NCI-H146 treated with DMSO at 0.1 percent for 48 hours (cell line): ENCODE data around the gene USP20.

Experiments
- DNase-seq: peaks from one replicate; lab custom pipeline; 2025; ENCODE audit not compliant: unreplicated experiment; lab: John Stamatoyannopoulos, UW

The USP20 gene

DNA sequence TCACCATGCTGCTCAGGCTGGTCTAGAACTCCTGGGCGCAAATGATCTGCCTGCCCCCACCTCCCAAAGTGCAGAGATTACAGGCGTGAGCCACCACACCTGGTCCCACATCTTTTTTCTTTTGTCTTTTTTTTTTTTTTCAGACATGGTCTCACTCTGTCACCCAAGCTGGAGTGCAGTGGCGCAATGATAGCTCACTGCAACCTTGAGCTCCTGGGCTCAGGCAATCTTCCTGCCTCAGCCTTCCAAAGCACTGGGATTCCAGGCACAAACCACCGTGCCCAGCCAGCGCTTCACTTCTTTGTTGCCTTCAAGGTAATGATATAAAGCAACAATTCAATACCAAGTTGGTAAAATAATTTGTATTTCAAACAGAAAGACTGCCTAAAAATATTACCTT is 78.8 kb downstream of the USP20 start:
- no peak for DNase-seq

DNA sequence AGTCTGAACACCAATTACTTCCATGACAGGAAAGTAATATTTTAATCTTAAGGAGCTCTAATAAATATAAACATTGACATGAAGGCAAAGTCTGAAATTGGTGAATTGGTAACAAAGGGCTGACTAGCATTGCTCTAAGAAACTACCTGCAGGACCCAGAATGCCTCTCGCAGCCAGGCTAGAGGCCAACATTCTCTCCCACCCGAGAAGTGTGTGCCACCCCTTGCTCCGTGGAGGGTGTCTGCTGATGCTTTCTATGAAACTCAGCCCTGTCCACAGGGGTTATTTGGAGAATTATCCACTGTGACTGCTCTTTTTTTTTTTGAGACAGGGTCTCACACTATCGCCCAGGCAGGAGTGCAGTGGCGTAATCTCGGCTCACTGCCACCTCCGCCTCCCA is 81.4 kb downstream of the USP20 start:
- DNase-seq = no peak

DNA sequence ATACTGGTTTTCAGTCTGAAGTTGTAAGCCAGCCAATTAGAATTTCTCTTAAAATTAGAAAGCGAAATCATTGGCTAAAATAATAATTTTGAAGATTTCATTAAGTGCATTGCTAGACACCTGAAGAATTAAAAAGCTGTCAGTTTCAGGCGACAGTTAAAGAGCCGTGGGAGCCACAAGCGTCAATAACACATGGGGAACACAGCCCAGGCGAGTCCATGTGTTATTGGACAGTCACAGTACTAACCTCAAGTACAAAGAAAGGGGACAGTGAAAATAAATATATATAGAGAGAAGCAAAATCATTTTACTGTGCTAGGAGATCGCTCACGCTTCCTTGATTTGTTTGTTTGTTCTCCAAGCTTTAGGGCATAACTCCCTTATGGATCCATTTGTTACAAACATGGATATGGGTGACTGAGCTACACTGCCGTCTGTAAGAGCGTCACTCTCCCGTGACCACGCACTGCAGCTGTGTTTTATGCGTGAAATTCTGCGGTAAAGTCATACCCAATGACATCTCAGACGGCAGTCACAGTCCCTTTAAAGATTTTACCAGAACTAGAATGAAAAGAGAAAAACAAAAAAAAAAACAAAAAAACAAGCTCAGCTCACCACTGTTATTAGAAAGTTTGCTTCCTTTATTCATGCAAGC is 83.2 kb downstream of the USP20 start:
- DNase-seq = no peak

DNA sequence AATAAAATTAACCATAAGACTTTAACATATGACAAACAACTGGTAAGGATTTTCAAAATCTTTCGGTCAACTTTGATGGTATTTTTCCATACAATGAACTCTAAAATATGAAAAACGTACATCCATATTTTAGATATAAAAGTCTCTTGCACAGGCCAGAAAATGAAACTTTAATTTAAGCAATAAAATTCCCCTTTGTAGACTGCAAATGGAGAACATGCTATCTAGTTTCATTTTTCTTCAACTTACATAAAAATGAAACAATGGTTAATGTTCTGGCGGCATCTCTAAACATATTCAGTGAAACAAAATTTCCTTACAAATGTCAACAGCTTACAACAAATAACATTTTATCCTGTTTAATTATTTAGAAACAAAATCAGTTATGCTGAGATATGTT is 84.0 kb downstream of the USP20 start:
- no peak for DNase-seq

DNA sequence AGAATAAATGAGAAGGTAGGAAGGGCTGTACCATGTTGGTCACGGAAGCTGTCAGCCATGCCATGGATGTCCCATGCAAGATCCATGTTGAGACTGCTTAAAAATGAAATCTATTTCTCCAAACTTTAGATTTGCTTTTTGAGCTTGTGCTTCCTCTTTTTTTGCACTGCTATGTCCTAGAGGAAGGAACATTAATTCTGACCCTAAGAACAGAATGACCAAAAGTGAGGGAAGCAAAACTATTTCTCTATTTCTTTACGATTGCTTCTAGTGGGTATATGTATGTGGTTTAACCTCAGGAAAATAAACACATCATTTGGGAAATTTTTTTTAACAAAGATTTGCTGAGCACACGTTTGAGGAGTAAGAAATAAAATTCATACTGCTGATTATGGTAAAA is 84.6 kb downstream of the USP20 start:
- no peak for DNase-seq

DNA sequence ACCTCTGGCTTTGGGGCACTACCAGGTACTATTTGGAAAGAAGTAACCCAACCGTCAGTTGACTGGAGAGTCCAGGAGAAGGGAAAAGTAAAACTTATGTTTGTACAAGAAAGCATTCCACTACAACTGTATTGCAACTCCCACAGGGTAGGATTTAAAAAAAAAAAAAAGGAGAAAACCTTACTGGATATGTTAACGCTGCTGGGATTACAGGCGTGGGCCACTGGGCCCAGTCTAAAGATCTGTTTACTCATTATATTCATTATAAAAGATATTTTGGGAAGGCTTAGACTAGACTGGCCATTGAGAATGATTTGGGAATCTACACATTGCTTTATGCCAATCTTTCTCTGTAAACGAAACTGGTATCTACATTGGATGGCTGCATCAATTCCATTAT is 86.6 kb downstream of the USP20 start:
- no peak for DNase-seq

DNA sequence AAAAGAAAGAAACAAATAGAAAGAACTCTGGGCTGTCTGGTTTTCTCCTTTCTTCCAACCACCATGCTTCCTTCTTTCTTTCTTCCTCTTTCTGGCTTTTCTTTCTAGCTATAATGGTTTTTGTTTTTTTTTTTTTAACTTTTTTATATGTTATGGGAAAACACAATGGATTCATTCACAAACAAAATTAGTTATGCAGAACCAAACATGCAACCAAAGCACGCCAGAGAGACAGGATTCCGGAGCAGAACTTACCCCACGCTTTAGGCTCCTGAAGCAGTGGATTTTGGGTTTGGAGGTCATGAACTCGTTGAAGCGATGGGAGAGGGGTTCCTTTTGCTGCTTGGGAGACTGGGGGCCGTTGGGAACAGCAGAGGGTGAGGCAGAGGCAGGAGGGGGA is 88.3 kb downstream of the USP20 start:
- DNase-seq = no peak

GRCh38 chr9:129929496-129930125 is 94.4 kb downstream of the USP20 start:
- no peak for DNase-seq

DNA sequence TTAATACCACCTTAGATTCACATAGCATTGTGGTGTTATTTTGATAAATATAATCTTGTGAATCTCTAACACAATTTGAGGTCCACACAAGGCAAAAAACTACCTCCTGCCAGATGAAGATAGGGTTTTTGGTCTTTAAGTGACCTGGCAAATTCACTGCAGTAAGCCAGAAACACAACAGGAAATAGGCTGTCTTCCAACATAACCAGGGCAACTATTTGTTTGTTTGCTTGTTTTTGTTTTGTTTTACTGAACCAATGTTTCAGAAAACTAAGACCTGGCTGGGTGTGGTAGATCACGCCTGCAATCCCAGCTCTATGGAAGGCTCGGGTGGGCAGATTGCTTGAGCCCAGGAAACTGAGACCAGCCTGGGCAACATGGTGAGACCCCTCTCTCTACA is 95.5 kb downstream of the USP20 start:
- no peak for DNase-seq
